Measurements from ENCODE around the gene DUSP9.

DUSP9 gene

GRCh38 chrX:153631907-153632594 lies 15.0 kb upstream of the DUSP9 start:
- intact Hi-C loops (cut with DNase I; ENCODE audit: low total_unique reads), result no loop called here
- H3K4me3 ChIP-seq, result no peak overlapping the region
- no peaks in the 10 kb centered on the region for H3K4me1 ChIP-seq
- H3K27ac ChIP-seq, result no peak overlapping the region
- H3K36me3 ChIP-seq, result no peaks in the 10 kb centered on the region
- H3K27me3 ChIP-seq, result no peaks in the 10 kb centered on the region
- peak in 1 of 2 donors; percentile 17 for DNase-seq
- peaks cover 0 to 16% (median 5%) of the 10 kb centered on the region in 3 donors for H3K9me3 ChIP-seq
- no peak for TF ChIP-seq CTCF (IDR thresholded peaks at IDR 0.05)

- no peaks in the 10 kb centered on the region for H3K27me3 ChIP-seq
- DNase-seq, result no peak
Observed at GRCh38 chrX:153632595-153632946, 14.4 kb upstream of the DUSP9 start.

GRCh38 chrX:153633048-153633447 lies 14.0 kb upstream of the DUSP9 start:
- Histone ChIP-seq H3K27ac (no peak overlapping the region), H3K9me3 (peaks cover 0 to 16% (median 5%) of the 10 kb centered on the region in 3 donors), H3K27me3 (no peaks in the 10 kb centered on the region), H3K36me3 (no peaks in the 10 kb centered on the region), H3K4me1 (no peaks in the 10 kb centered on the region), H3K4me3 (no peak overlapping the region)
- no peak for TF ChIP-seq CTCF (IDR thresholded peaks at IDR 0.05)
- intact Hi-C loops (cut with DNase I; ENCODE audit: low total_unique reads), result no loop called here
- DNase-seq, result peak in 1 of 2 donors; percentile 34

More at GRCh38 chrX:153632595-153632946, 14.4 kb upstream of the DUSP9 start:
- Histone ChIP-seq H3K4me1 (no peaks in the 10 kb centered on the region), H3K27ac (no peak overlapping the region), H3K9me3 (peaks cover 0 to 16% (median 5%) of the 10 kb centered on the region in 3 donors), H3K36me3 (no peaks in the 10 kb centered on the region), H3K4me3 (no peak overlapping the region)
- no peak for TF ChIP-seq CTCF (IDR thresholded peaks at IDR 0.05)
- intact Hi-C loops (cut with DNase I; ENCODE audit: low total_unique reads), result no loop called here

GRCh38 chrX:153633607-153634180 lies 13.3 kb upstream of the DUSP9 start:
- H3K36me3 ChIP-seq, result no peaks in the 10 kb centered on the region
- H3K4me1 ChIP-seq, result no peaks in the 10 kb centered on the region
- no peak overlapping the region for H3K27ac ChIP-seq
- H3K4me3 ChIP-seq, result no peak overlapping the region
- intact Hi-C loops (cut with DNase I; ENCODE audit: low total_unique reads), result no loop called here
- DNase-seq, result peak in 1 of 2 donors; percentile 19
- H3K27me3 ChIP-seq, result no peaks in the 10 kb centered on the region
- TF ChIP-seq CTCF (IDR thresholded peaks at IDR 0.05), result no peak
- peaks cover 0 to 16% (median 5%) of the 10 kb centered on the region in 3 donors for H3K9me3 ChIP-seq

- H3K27ac ChIP-seq, result no peak overlapping the region
- peaks cover 0 to 16% (median 5%) of the 10 kb centered on the region in 3 donors for H3K9me3 ChIP-seq
- intact Hi-C loops (cut with DNase I; ENCODE audit: low total_unique reads), result no loop called here
- peak in 1 of 2 donors; percentile 13 for DNase-seq
- no peak overlapping the region for H3K4me3 ChIP-seq
- H3K4me1 ChIP-seq, result no peaks in the 10 kb centered on the region
- no peak for TF ChIP-seq CTCF (IDR thresholded peaks at IDR 0.05)
- no peaks in the 10 kb centered on the region for H3K27me3 ChIP-seq
- no peaks in the 10 kb centered on the region for H3K36me3 ChIP-seq
Observed at GRCh38 chrX:153634236-153634635, 12.8 kb upstream of the DUSP9 start.

All from tibial artery (tissue), 4 donors.